ENCODE data around the gene ABHD17A. TPM values are rescaled to one million over a fixed set of nuclear protein-coding genes. Genes with fewer than 3 reads are reported as not detected.

Gene ABHD17A
- total and polyA plus RNA-seq, 9 of the 15 experiments (the other 6 are each of a cell fraction or from before 2014, with no cell fraction given): 0.04 to 135 (median 21.8) TPM; not detected in 1

DNA sequence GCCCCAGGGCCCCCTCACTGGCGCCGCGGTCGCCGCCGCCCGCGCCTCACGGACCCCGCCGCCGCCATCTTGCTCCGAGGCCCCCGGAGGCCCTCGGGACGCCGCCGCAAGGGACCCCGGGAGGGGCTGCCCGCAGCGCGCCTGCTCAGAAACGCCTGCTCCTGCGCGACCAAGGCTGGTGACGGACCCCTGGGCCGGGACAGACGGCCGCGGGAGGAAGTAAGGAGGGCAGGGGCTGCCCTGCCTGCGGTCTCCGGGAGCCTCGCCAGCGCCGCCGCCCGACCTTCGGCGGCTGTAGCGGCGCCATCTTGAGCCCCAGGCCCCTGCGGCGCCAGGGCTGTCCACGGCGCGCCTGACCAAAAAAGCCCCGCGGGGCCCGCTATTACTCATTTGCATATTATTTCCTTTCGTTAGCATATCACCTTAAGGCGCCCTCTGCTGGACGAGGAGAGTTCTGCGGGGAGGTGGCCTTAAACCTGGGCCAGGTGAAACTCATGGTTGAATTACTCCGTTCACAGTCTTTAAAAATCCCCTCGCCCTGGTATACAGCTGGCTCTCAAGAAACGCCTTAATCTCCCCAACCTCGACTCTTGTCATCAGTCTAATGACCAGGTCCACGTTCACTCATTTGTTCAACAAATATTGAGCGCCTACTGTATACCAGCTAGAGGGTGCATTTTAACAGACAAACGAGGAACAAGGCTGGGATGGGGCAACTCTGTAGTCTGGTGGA is 36.7 kb downstream of the ABHD17A start, which contains the start of gene REXO1 (continued):
- TF ChIP-seq, protein P1, sequence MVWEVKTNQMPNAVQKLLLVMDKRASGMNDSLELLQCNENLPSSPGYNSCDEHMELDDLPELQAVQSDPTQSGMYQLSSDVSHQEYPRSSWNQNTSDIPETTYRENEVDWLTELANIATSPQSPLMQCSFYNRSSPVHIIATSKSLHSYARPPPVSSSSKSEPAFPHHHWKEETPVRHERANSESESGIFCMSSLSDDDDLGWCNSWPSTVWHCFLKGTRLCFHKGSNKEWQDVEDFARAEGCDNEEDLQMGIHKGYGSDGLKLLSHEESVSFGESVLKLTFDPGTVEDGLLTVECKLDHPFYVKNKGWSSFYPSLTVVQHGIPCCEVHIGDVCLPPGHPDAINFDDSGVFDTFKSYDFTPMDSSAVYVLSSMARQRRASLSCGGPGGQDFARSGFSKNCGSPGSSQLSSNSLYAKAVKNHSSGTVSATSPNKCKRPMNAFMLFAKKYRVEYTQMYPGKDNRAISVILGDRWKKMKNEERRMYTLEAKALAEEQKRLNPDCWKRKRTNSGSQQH (CRISPR knock-in tag; IDR thresholded peaks at IDR 0.05): peak; percentile 49; the same call in 1 of the 2 replicates
- TF ChIP-seq ZBTB17 (CRISPR knock-in tag; IDR thresholded peaks at IDR 0.05) (0 out of 2 replicates have a peak, but pooled peaks have one; percentile 52), ESRRA (IDR thresholded peaks at IDR 0.05; ENCODE audit: borderline replicate concordance, low read depth) (peak; percentile 85), ZNF121 (CRISPR knock-in tag; conservative IDR thresholded peaks at IDR 0.05) (no peak), HDGF (IDR thresholded peaks at IDR 0.05) (no peak), TEAD1 (CRISPR knock-in tag; IDR thresholded peaks at IDR 0.05) (peak in 1 of 2 experiments; percentile 60; a peak in 1 of 4 replicates), TAL1 (IDR thresholded peaks at IDR 0.05) (no peak), HDAC6 (IDR thresholded peaks at IDR 0.05; ENCODE audit: low read depth, low read length) (no peak), TCF7 (IDR thresholded peaks at IDR 0.05; ENCODE audit: borderline replicate concordance) (0 out of 2 replicates have a peak, but pooled peaks have one; percentile 46), MCM7 (IDR thresholded peaks at IDR 0.05) (no peak), HNRNPH1 (optimal IDR thresholded peaks at IDR 0.05; ENCODE audit: low read depth, low read length) (no peak), FOXM1 (IDR thresholded peaks at IDR 0.05; ENCODE audit: low read depth) (no peak), FOXM1 (CRISPR knock-in tag; IDR thresholded peaks at IDR 0.05; ENCODE audit: low read depth) (no peak), ILF3 (IDR thresholded peaks at IDR 0.05; ENCODE audit: borderline replicate concordance) (0 out of 2 replicates have a peak, but pooled peaks have one; percentile 27), SIN3A (IDR thresholded peaks at IDR 0.05; ENCODE audit: borderline replicate concordance in 2 of 2, control insufficient read depth in 1 of 2, low read depth in 2 of 2, low read length in 2 of 2) (no peak)
- TF ChIP-seq, protein P2, sequence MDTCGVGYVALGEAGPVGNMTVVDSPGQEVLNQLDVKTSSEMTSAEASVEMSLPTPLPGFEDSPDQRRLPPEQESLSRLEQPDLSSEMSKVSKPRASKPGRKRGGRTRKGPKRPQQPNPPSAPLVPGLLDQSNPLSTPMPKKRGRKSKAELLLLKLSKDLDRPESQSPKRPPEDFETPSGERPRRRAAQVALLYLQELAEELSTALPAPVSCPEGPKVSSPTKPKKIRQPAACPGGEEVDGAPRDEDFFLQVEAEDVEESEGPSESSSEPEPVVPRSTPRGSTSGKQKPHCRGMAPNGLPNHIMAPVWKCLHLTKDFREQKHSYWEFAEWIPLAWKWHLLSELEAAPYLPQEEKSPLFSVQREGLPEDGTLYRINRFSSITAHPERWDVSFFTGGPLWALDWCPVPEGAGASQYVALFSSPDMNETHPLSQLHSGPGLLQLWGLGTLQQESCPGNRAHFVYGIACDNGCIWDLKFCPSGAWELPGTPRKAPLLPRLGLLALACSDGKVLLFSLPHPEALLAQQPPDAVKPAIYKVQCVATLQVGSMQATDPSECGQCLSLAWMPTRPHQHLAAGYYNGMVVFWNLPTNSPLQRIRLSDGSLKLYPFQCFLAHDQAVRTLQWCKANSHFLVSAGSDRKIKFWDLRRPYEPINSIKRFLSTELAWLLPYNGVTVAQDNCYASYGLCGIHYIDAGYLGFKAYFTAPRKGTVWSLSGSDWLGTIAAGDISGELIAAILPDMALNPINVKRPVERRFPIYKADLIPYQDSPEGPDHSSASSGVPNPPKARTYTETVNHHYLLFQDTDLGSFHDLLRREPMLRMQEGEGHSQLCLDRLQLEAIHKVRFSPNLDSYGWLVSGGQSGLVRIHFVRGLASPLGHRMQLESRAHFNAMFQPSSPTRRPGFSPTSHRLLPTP (IDR thresholded peaks at IDR 0.05; ENCODE audit: borderline replicate concordance, extremely low read depth, insufficient read length): no peak
- TF ChIP-seq, protein P3, sequence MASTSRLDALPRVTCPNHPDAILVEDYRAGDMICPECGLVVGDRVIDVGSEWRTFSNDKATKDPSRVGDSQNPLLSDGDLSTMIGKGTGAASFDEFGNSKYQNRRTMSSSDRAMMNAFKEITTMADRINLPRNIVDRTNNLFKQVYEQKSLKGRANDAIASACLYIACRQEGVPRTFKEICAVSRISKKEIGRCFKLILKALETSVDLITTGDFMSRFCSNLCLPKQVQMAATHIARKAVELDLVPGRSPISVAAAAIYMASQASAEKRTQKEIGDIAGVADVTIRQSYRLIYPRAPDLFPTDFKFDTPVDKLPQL (IDR thresholded peaks at IDR 0.05; ENCODE audit: extremely low read depth, insufficient read length): no peak
- TF ChIP-seq, protein P4, sequence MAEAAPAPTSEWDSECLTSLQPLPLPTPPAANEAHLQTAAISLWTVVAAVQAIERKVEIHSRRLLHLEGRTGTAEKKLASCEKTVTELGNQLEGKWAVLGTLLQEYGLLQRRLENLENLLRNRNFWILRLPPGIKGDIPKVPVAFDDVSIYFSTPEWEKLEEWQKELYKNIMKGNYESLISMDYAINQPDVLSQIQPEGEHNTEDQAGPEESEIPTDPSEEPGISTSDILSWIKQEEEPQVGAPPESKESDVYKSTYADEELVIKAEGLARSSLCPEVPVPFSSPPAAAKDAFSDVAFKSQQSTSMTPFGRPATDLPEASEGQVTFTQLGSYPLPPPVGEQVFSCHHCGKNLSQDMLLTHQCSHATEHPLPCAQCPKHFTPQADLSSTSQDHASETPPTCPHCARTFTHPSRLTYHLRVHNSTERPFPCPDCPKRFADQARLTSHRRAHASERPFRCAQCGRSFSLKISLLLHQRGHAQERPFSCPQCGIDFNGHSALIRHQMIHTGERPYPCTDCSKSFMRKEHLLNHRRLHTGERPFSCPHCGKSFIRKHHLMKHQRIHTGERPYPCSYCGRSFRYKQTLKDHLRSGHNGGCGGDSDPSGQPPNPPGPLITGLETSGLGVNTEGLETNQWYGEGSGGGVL (CRISPR knock-in tag; IDR thresholded peaks at IDR 0.05): no peak

Measured in K562 (cell line).